SK-N-SH treated with all-trans-retinoic acid at 6 μM for 48 hours (cell line): ENCODE data around the gene LMF2.

Experiments
- ATAC-seq: fragments of 200-7000 bp; cut with Tn5 transposase; 3 replicates; pipeline ENCODE4 v1.9.1; 2020; ENCODE audit warnings: mild to moderate bottlenecking, moderate library complexity
- BACH2 ChIP-seq: fragments of 250-450 bp; sonication (Bioruptor Pico); IDR thresholded peaks from 2 replicates; pipeline ENCODE4 v1.9.0; 2021; ENCODE audit warnings: mild to moderate bottlenecking, borderline replicate concordance
- CREB5 ChIP-seq: fragments of 250-450 bp; sonication (Bioruptor Pico); IDR thresholded peaks from 2 replicates; pipeline ENCODE4 v1.5.1; 2020; ENCODE audit warnings: low read depth, mild to moderate bottlenecking, moderate library complexity
- CSDC2 ChIP-seq: fragments of 250-450 bp; sonication (Bioruptor Pico); IDR thresholded peaks from 2 replicates; pipeline ENCODE4 v1.5.0; 2020; ENCODE audit warnings: mild to moderate bottlenecking, moderate library complexity
- ESRRG ChIP-seq: fragments of 250-450 bp; sonication (Bioruptor Pico); IDR thresholded peaks from 2 replicates; pipeline ENCODE4 v1.6.1; 2021; ENCODE audit warnings: mild to moderate bottlenecking
- GLIS3 ChIP-seq: fragments of 250-450 bp; sonication (Bioruptor Pico); IDR thresholded peaks from 2 replicates; pipeline ENCODE4 v1.5.0; 2020; ENCODE audit warnings: mild to moderate bottlenecking, moderate library complexity
- ISL1 ChIP-seq: fragments of 250-450 bp; sonication (Bioruptor Pico); IDR thresholded peaks from 2 replicates; pipeline ENCODE4 v2.1.2; 2022; ENCODE audit warnings: mild to moderate bottlenecking, moderate library complexity
- RARB ChIP-seq: fragments of 250-450 bp; sonication (Bioruptor Pico); IDR thresholded peaks from 2 replicates; pipeline ENCODE4 v1.8.0; 2021; ENCODE audit warnings: mild to moderate bottlenecking, moderate library complexity
- SNAI2 ChIP-seq: fragments of 250-450 bp; sonication (Bioruptor Pico); IDR thresholded peaks from 2 replicates; pipeline ENCODE4 v1.5.0; 2020; ENCODE audit warnings: mild to moderate bottlenecking, moderate library complexity
- TCF4 ChIP-seq: fragments of 250-450 bp; sonication (Bioruptor Pico); IDR thresholded peaks from 2 replicates; pipeline ENCODE4 v1.8.0; 2021; ENCODE audit warnings: mild to moderate bottlenecking, moderate library complexity, borderline replicate concordance
- TOX ChIP-seq: fragments of 250-450 bp; sonication (Bioruptor Pico); IDR thresholded peaks from 2 replicates; pipeline ENCODE4 v1.8.0; 2021; ENCODE audit warnings: mild to moderate bottlenecking, moderate library complexity, borderline replicate concordance
- TSHZ2 ChIP-seq: fragments of 250-450 bp; sonication (Bioruptor Pico); IDR thresholded peaks from 2 replicates; pipeline ENCODE4 v1.5.0; 2020; ENCODE audit warnings: mild to moderate bottlenecking, moderate library complexity
- ZC3H10 ChIP-seq: fragments of 250-450 bp; sonication (Bioruptor Pico); IDR thresholded peaks from 2 replicates; pipeline ENCODE4 v1.5.1; 2021; ENCODE audit warnings: mild to moderate bottlenecking, moderate library complexity
- ZFP3 ChIP-seq: fragments of 250-450 bp; sonication (Bioruptor Pico); IDR thresholded peaks from 2 replicates; pipeline ENCODE4 v1.5.0; 2020; ENCODE audit warnings: mild to moderate bottlenecking, moderate library complexity
- ZFP30 ChIP-seq: fragments of 450-650 bp; formaldehyde crosslinking; IDR thresholded peaks from 2 replicates; pipeline ENCODE4 v1.5.0; 2022; ENCODE audit warnings: mild to moderate bottlenecking, moderate library complexity
- ZNF565 ChIP-seq: fragments of 450-650 bp; formaldehyde crosslinking; conservative IDR thresholded peaks from 2 replicates; pipeline ENCODE4 v1.5.0; 2020; ENCODE audit warnings: low read depth, mild to moderate bottlenecking, moderate library complexity
- ZNF70 ChIP-seq: fragments of 450-650 bp; formaldehyde crosslinking; IDR thresholded peaks from 2 replicates; pipeline ENCODE4 v1.5.0; 2020; ENCODE audit warnings: mild to moderate bottlenecking, moderate library complexity
- TF ChIP-seq, protein P1 (sequence below): fragments of 250-450 bp; sonication (Bioruptor Pico); IDR thresholded peaks from 2 replicates; pipeline ENCODE4 v1.5.1; 2021; ENCODE audit warnings: mild to moderate bottlenecking, moderate library complexity
- TF ChIP-seq, protein P2 (sequence below): fragments of 250-450 bp; sonication (Bioruptor Pico); IDR thresholded peaks from 2 replicates; pipeline ENCODE4 v1.8.0; 2021; ENCODE audit warnings: low read depth, mild to moderate bottlenecking, moderate library complexity, borderline replicate concordance

LMF2 gene

DNA sequence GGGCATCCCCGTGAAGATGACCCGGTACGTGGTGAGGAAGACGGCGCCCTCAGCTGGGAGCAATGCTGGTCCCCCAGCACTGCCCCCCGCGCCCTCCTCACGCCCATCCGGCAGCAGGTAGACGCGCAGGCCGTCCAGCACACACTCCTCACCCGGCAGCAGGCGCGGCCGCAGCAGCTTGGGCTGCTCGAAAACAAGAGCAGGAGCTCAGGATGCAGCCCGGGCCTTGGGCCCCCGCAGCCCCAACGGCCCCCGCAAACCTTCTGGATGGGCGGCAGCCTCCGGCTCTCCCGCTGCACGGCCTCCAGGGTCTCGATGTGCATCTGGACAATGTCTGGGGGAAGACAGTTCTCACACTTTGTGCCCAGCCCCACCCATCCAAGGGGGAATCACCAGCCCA is 46.0 kb downstream of the LMF2 start (continued):
- TF ChIP-seq, protein P1, sequence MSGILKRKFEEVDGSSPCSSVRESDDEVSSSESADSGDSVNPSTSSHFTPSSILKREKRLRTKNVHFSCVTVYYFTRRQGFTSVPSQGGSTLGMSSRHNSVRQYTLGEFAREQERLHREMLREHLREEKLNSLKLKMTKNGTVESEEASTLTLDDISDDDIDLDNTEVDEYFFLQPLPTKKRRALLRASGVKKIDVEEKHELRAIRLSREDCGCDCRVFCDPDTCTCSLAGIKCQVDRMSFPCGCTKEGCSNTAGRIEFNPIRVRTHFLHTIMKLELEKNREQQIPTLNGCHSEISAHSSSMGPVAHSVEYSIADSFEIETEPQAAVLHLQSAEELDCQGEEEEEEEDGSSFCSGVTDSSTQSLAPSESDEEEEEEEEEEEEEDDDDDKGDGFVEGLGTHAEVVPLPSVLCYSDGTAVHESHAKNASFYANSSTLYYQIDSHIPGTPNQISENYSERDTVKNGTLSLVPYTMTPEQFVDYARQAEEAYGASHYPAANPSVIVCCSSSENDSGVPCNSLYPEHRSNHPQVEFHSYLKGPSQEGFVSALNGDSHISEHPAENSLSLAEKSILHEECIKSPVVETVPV (CRISPR knock-in tag): no peak
- TF ChIP-seq ZNF70 (CRISPR knock-in tag) (no peak), ZC3H10 (no peak)

DNA sequence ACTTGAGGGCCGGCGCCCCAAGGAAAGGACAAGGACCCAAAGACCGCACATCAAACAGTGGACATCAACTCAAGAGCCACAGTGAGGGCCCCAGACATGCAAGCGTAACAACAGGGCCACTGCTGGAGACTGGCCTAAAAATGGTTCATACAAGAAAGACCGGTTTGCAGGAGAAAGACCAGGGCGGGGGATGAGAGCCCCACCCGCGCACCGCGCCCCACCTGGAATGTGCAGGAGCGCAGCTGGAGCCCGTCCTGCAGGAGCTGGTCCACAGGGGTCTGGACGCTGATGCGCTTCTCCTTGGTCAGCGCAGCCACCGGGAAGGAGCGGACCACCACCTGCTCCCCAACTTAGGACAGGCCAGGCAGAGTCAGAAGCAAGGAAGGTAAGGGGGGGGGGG is 46.6 kb downstream of the LMF2 start:
- TF ChIP-seq CREB5 (no peak), TCF4 (CRISPR knock-in tag) (no peak), ESRRG (CRISPR knock-in tag) (no peak), RARB (no peak), ZNF565 (CRISPR knock-in tag) (no peak), ZC3H10 (no peak), ZFP3 (CRISPR knock-in tag) (no peak), BACH2 (CRISPR knock-in tag) (no peak), TSHZ2 (CRISPR knock-in tag) (no peak), CSDC2 (no peak), ZFP30 (no peak), TOX (no peak), SNAI2 (no peak)
- TF ChIP-seq, protein P2, sequence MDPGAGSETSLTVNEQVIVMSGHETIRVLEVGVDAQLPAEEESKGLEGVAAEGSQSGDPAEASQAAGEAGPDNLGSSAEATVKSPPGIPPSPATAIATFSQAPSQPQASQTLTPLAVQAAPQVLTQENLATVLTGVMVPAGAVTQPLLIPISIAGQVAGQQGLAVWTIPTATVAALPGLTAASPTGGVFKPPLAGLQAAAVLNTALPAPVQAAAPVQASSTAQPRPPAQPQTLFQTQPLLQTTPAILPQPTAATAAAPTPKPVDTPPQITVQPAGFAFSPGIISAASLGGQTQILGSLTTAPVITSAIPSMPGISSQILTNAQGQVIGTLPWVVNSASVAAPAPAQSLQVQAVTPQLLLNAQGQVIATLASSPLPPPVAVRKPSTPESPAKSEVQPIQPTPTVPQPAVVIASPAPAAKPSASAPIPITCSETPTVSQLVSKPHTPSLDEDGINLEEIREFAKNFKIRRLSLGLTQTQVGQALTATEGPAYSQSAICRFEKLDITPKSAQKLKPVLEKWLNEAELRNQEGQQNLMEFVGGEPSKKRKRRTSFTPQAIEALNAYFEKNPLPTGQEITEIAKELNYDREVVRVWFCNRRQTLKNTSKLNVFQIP: no peak
- TF ChIP-seq, protein P1 (CRISPR knock-in tag): no peak
- ATAC-seq: no peak

GRCh38 chr22:50459496-50460140 is 47.9 kb downstream of the LMF2 start:
- ATAC-seq: no peak
- TF ChIP-seq ISL1 (CRISPR knock-in tag) (no peak), SNAI2 (no peak), BACH2 (CRISPR knock-in tag) (no peak), ZNF565 (CRISPR knock-in tag) (no peak), CREB5 (no peak), TCF4 (CRISPR knock-in tag) (no peak), ZC3H10 (no peak), GLIS3 (CRISPR knock-in tag) (no peak), ZFP30 (no peak)
- TF ChIP-seq, protein P1 (CRISPR knock-in tag): no peak
- TF ChIP-seq, all 23 proteins: peak for 0
